WI38 (cell line): ENCODE data around the gene CSF1R.

Experiments
- H3K4me3 ChIP-seq: 2 replicates; pipeline ENCODE4 v1.5.1; 2011; ENCODE audit warnings: low read depth, mild to moderate bottlenecking, control low read depth, low read length
- CTCF ChIP-seq: IDR thresholded peaks from 2 replicates; pipeline ENCODE4 v1.5.1; 2012; ENCODE audit warnings: low read depth, mild to moderate bottlenecking, control low read depth, low read length

Gene CSF1R

GRCh38 chr5:150009671-150010387, 76.5 kb downstream of the CSF1R start:
- TF ChIP-seq CTCF: no peak
- no peak overlapping the region for H3K4me3 ChIP-seq

DNA sequence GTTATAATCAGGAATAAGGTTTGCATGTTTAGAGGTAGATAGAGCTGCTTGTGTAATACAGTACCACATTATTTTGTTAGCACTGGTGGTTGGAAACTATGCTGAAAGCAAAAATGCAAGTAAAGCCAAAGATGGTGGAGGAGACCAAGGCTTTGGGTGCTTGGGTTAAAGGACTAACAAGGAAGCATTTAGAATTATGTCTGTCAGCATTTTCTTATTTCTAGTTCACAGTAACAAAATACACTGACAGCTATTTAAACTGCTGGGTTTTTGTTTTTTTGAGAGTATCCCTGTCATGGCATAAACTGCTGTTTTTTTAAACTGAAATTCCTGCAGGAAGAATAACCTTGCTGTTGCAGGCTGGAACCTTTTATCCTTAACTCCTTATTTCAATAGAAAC, 79.3 kb downstream of the CSF1R start:
- no peak for TF ChIP-seq CTCF
- H3K4me3 ChIP-seq: no peak overlapping the region

DNA sequence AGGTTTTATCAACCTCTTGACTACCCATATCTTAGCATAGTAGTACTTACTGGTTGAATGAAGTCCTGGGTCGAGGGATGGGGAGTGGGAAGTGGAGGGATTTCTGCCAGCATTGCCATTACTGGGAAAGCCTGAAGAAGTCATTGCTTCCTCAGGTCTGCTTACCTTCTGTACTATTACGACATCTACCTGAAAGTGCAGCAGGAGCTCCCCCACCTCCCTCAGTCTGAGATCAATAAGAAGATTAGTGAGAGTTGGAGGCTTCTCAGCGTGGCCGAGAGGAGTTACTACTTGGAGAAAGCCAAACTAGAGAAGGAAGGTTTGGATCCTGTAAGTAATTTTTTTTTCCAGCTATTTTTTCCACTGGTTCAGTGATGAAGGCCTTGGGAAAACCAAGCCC, 80.0 kb downstream of the CSF1R start:
- no peak for TF ChIP-seq CTCF
- H3K4me3 ChIP-seq: no peak overlapping the region
